Fibroblast of pulmonary artery (primary cell): Measurements from ENCODE around the gene GDI1.

ENCODE experiments used
- DNase-seq: peaks from one replicate; pipeline ENCODE4 v3.0.0-alpha.2; 2010; ENCODE audit warnings: low read depth
- H3K4me3 ChIP-seq: replicated peaks from 2 replicates; pipeline ENCODE4 v1.5.1; 2011; ENCODE audit warnings: low read depth, mild to moderate bottlenecking, control low read depth, low read length, moderate library complexity
- TF ChIP-seq, protein P1 (sequence below): IDR thresholded peaks from 2 replicates; pipeline ENCODE4 v1.5.1; 2011; ENCODE audit warnings: mild to moderate bottlenecking, control low read depth, low read length, inconsistent platforms; ENCODE audit errors: missing control alignments

Gene GDI1

DNA sequence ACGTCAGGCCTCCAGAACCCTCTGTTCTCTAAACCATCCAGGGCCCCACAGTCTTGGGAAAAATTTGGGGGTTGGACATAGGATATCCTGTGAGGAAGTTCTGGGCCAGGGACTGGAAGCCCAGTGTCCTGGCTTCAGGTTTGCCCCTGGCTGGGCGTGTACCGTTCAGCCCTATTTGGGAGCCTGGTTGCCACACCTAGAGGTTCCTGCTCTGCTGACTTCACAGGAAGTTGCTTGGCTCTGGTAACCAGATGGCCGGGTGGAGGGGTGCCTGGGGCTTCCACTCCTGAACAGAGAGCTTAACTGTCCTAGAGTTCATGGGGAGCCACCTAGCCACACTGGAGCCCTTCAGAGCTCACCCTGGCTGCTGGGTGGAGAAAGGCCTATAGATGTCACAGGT, 24.5 kb upstream of the GDI1 start:
- no peak for DNase-seq
- H3K4me3 ChIP-seq: peak overlapping the region; percentile 60
- TF ChIP-seq, protein P1, sequence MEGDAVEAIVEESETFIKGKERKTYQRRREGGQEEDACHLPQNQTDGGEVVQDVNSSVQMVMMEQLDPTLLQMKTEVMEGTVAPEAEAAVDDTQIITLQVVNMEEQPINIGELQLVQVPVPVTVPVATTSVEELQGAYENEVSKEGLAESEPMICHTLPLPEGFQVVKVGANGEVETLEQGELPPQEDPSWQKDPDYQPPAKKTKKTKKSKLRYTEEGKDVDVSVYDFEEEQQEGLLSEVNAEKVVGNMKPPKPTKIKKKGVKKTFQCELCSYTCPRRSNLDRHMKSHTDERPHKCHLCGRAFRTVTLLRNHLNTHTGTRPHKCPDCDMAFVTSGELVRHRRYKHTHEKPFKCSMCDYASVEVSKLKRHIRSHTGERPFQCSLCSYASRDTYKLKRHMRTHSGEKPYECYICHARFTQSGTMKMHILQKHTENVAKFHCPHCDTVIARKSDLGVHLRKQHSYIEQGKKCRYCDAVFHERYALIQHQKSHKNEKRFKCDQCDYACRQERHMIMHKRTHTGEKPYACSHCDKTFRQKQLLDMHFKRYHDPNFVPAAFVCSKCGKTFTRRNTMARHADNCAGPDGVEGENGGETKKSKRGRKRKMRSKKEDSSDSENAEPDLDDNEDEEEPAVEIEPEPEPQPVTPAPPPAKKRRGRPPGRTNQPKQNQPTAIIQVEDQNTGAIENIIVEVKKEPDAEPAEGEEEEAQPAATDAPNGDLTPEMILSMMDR: no peak

DNA sequence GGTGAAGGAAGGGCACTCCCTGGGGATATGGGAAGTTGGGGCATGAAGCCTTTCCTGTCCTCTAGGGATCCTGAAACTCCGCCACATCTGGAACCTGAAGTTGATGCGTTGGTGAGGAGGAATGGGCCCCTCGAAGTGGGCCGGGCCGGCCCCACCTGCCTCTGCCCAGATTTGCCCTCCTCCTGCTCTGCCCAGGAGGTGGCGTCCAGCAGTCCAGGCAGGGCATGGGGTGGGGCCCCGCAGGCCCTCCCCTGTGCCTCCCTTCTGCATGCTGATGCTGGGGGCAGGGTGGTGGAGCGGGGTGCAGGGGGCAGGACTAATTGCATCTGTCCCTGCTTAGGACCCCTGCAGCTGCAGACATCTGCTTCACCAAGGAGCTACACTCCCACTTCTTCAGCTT, 23.8 kb upstream of the GDI1 start:
- DNase-seq: no peak
- no peak overlapping the region for H3K4me3 ChIP-seq
- TF ChIP-seq, protein P1: no peak

DNA sequence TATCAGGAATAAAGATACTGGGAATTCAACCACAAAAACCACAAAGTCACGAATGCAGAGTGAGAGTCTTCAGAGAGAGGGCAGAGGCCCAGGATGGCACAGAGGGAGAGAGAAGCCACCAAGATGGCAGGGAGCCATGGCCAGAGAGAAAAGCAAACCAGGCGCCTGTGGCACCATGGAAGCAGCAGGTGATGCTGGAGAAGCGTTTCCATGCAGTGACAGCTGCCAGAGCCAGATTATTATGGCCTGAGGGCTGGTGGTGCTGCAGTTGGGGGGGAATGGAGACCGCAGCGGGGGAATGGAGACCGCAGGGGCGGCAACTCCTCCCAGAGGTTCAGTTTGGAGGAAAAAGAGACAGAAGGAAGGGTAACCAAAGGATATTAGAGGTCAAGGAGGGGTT, 19.8 kb upstream of the GDI1 start:
- no peak for DNase-seq
- no peak overlapping the region for H3K4me3 ChIP-seq
- TF ChIP-seq, protein P1: no peak

DNA sequence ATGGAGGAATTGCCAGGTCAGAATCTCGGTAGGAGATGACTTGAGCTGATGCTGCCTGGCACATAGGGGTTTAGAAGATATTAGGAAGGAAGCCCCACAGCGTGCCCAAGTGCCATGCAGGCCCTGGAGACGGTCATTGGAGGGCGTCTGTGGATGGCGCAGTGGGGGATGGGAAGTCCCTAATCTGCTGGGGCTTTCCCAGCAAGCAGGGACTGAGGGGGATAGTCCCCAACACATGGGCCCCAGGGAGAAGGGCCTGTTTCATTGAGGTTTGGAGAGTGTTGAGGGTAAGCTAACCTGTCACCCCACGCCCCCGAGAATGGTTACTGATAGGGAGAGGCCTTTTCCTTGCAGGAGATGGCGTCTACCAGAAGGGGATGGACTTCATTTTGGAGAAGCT, 17.8 kb upstream of the GDI1 start:
- H3K4me3 ChIP-seq: no peak overlapping the region
- no peak for DNase-seq
- TF ChIP-seq, protein P1: no peak

DNA sequence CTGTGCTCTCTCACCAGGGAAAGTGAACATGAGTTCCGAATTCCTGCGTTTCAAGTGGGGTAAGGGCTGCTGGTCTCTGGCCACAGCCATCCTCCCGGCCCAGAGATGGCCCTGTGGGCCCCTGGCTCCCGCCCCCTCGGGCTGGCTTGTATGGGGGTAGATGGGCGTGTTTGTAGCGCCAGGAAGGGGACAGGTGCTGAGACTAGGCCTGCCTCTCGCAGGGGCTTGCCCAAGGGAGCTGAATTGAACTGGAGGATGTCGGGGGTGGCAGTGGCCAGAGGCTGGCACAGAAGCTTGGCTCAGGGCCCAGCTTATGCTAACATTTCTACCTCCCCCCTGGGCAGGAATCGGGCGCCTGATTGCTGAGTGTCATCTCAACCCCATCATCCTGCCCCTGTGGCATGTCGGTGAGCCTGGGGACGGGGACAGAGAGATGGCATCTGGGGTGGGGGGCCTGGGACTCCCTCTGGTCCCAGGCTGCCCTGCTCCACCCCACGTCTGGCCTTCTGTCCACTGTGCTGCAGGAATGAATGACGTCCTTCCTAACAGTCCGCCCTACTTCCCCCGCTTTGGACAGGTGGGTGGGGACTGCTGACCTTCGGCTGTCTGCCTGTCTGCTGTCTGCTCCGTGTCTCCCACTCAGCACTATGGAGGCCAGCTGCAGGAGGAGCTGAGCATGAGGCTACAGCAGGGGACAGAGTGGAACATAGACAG, 17.1 kb upstream of the GDI1 start:
- DNase-seq: no peak
- H3K4me3 ChIP-seq: no peak overlapping the region
- TF ChIP-seq, protein P1: no peak

DNA sequence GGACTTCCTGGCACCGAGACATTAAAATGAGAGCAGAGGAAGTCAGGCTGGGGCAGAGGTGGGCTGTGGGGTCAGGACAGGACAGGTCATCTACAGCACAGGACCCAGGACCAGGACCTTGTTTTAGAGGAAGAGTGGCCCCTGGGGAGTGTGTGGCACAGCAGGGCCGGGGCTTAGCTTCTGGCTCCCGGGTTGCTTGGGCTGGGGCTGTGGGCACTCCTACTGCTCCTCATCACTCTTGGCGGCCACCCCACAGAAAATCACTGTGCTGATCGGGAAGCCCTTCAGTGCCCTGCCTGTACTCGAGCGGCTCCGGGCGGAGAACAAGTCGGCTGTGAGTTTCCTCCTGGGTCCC, 16.6 kb upstream of the GDI1 start:
- TF ChIP-seq, protein P1: no peak
- DNase-seq: no peak

More for the DNA sequence above, 16.6 kb upstream of the GDI1 start:
- H3K4me3 ChIP-seq: no peak overlapping the region
